22Rv1 (cell line): ENCODE data around the gene RSU1.

ENCODE experiments used
- CTCF ChIP-seq: fragments of 450-650 bp; IDR thresholded peaks from 2 replicates; pipeline ENCODE4 v1.5.1; 2017; ENCODE audit warnings: mild to moderate bottlenecking
- ZFX ChIP-seq: fragments of 450-650 bp; IDR thresholded peaks from 2 replicates; pipeline ENCODE4 v1.6.1; 2017; ENCODE audit warnings: antibody characterized with exemption, borderline replicate concordance

- TF ChIP-seq CTCF (no peak), ZFX (no peak)
These were observed 89.0 kb downstream of the RSU1 start for GRCh38 chr10:16728266-16728665.
